Liver (tissue), 9 donors: Measurements from ENCODE around the gene PLCB4. TPM values are rescaled to one million over a fixed set of nuclear protein-coding genes. Genes with fewer than 3 reads are reported as not detected.

Experiments used
- DNase-seq: peaks from one replicate; pipeline ENCODE4 v3.0.0-alpha.2; 2017; ENCODE audit warnings: low spot score
- H3K27ac ChIP-seq, 2 donors: one replicate each; pipeline ENCODE4 v1.7.0; 2013; ENCODE audit warnings: inconsistent platforms in 2 of 2, low read length in 2 of 2, control low read depth in 1 of 2, low read depth in 1 of 2, mild to moderate bottlenecking in 1 of 2
- H3K27me3 ChIP-seq, 4 donors: one replicate each; pipeline versions ENCODE4 v1.6.1 to v1.7.0; 2013; ENCODE audit warnings: low read length in 3 of 4, inconsistent platforms in 1 of 4, mild to moderate bottlenecking in 1 of 4, moderate library complexity in 1 of 4; ENCODE audit not compliant: control insufficient read depth in 4 of 4, insufficient read depth in 4 of 4
- H3K36me3 ChIP-seq, 4 donors: one replicate each; pipeline versions ENCODE4 v1.6.1 to v1.7.0; 2013; ENCODE audit warnings: low read length in 3 of 4, mild to moderate bottlenecking in 3 of 4, low read depth in 1 of 4, moderate library complexity in 1 of 4; ENCODE audit not compliant: control insufficient read depth in 4 of 4, insufficient read depth in 3 of 4
- H3K4me1 ChIP-seq, 4 donors: one replicate each; pipeline versions ENCODE4 v1.6.1 to v1.7.0; 2013; ENCODE audit warnings: low read length in 3 of 4, mild to moderate bottlenecking in 3 of 4, moderate library complexity in 1 of 4; ENCODE audit not compliant: control insufficient read depth in 4 of 4, insufficient read depth in 4 of 4
- H3K4me3 ChIP-seq, 3 donors: one replicate each; pipeline versions ENCODE4 v1.6.1 to v1.7.0; 2013; ENCODE audit warnings: low read length in 3 of 3, control low read depth in 1 of 3, low read depth in 1 of 3, mild to moderate bottlenecking in 1 of 3
- H3K9ac ChIP-seq, 2 donors: one replicate each; pipeline ENCODE4 v1.7.0; 2013; ENCODE audit warnings: low read length in 2 of 2, mild to moderate bottlenecking in 2 of 2, moderate library complexity in 2 of 2, control low read depth in 1 of 2, low read depth in 1 of 2
- H3K9me3 ChIP-seq, 4 donors: one replicate each; pipeline versions ENCODE4 v1.6.1 to v1.7.0; 2013; ENCODE audit warnings: low read length in 3 of 4; ENCODE audit not compliant: control insufficient read depth in 4 of 4
- CTCF ChIP-seq: fragments of 150-350 bp; IDR thresholded peaks from 2 replicates; pipeline ENCODE4 v1.5.1; 2017; ENCODE audit warnings: improper control_type of control experiment, low read depth, low read length; ENCODE audit not compliant: missing input control
- EGR1 ChIP-seq, 2 donors: IDR thresholded peaks; 2 replicates each; pipeline ENCODE4 v1.6.1; 2016 to 2018; ENCODE audit warnings: antibody characterized with exemption in 2 of 2, low read depth in 2 of 2
- FOXA1 ChIP-seq: IDR thresholded peaks from 2 replicates; pipeline ENCODE4 v1.6.1; 2016; ENCODE audit warnings: antibody characterized with exemption
- FOXA2 ChIP-seq: IDR thresholded peaks from 2 replicates; pipeline ENCODE4 v1.6.1; 2016; ENCODE audit warnings: antibody characterized with exemption
- HNF4A ChIP-seq, 2 donors: conservative IDR thresholded peaks; 2 replicates each; pipeline ENCODE4 v1.6.1; 2016; ENCODE audit warnings: antibody characterized with exemption in 2 of 2, mild to moderate bottlenecking in 2 of 2
- HNF4G ChIP-seq: IDR thresholded peaks from 2 replicates; pipeline ENCODE4 v1.6.1; 2016; ENCODE audit warnings: antibody characterized with exemption
- JUND ChIP-seq, 2 donors: IDR thresholded peaks; 2 replicates each; pipeline ENCODE4 v1.6.1; 2016; ENCODE audit warnings: antibody characterized with exemption in 2 of 2
- MAX ChIP-seq: IDR thresholded peaks from 2 replicates; pipeline ENCODE4 v1.6.1; 2016; ENCODE audit warnings: antibody characterized with exemption
- NR2F2 ChIP-seq: IDR thresholded peaks from 2 replicates; pipeline ENCODE4 v1.6.1; 2016; ENCODE audit warnings: antibody characterized with exemption
- RAD21 ChIP-seq, 2 donors: IDR thresholded peaks; 2 replicates each; pipeline ENCODE4 v1.6.1; 2016; ENCODE audit warnings: antibody characterized with exemption in 2 of 2, mild to moderate bottlenecking in 2 of 2
- RXRA ChIP-seq, 2 donors: IDR thresholded peaks; 2 replicates each; pipeline ENCODE4 v1.6.1; 2017 to 2018; ENCODE audit warnings: antibody characterized with exemption in 2 of 2, mild to moderate bottlenecking in 1 of 2
- SP1 ChIP-seq: IDR thresholded peaks from 2 replicates; pipeline ENCODE4 v1.6.1; 2018; ENCODE audit warnings: antibody characterized with exemption, mild to moderate bottlenecking
- TAF1 ChIP-seq: conservative IDR thresholded peaks from 2 replicates; pipeline ENCODE4 v1.6.1; 2016; ENCODE audit warnings: antibody characterized with exemption, mild to moderate bottlenecking
- YY1 ChIP-seq: IDR thresholded peaks from 2 replicates; pipeline ENCODE4 v1.6.1; 2016; ENCODE audit warnings: antibody characterized with exemption, mild to moderate bottlenecking
- ZBTB33 ChIP-seq: IDR thresholded peaks from 2 replicates; pipeline ENCODE4 v1.6.1; 2016; ENCODE audit warnings: antibody characterized with exemption
- WGBS: extraction: QIAGEN DNeasy Blood & Tissue Kit; methylation state at CpG from one replicate; pipeline ENCODE4 v1.1.7; 2013; 5-methylcytosine and 5-hydroxymethylcytosine counted together
- polyA plus RNA-seq, 2 donors: library from polyadenylated mRNA; stranded (reverse) in 1 of 2; unstranded in 1 of 2; fragments of 200-250 nt in 1 of 2; fragments of >200 nt in 1 of 2; fragmentation: Nextera tagmentation in 1 of 2; extraction: Ambion mirVana in 1 of 2; gene quantifications; one replicate each; pipeline versions ENCODE4 v1.2.1 to v1.2.3, GENCODE V29; 2013 to 2015
- total RNA-seq, 2 donors: library from RNA; depleted of rRNA; stranded (reverse); fragments of >200 nt; gene quantifications; one replicate each; pipeline ENCODE4 v1.2.3, GENCODE V29; 2014
- TF ChIP-seq, protein P1 (sequence below): IDR thresholded peaks from 2 replicates; pipeline ENCODE4 v1.6.1; 2016; ENCODE audit warnings: antibody characterized with exemption, mild to moderate bottlenecking
- TF ChIP-seq, protein P2 (sequence below): IDR thresholded peaks from 2 replicates; pipeline ENCODE4 v1.6.1; 2016; ENCODE audit warnings: antibody characterized with exemption
- donor health status: healthy.
- donor health status: healthy.
- donor health status: healthy.
- donor health status: healthy.
- donor health status: healthy.

PLCB4 gene
- total and polyA plus RNA-seq, 4 donors: 0.14 to 0.67 (median 0.30) TPM

DNA sequence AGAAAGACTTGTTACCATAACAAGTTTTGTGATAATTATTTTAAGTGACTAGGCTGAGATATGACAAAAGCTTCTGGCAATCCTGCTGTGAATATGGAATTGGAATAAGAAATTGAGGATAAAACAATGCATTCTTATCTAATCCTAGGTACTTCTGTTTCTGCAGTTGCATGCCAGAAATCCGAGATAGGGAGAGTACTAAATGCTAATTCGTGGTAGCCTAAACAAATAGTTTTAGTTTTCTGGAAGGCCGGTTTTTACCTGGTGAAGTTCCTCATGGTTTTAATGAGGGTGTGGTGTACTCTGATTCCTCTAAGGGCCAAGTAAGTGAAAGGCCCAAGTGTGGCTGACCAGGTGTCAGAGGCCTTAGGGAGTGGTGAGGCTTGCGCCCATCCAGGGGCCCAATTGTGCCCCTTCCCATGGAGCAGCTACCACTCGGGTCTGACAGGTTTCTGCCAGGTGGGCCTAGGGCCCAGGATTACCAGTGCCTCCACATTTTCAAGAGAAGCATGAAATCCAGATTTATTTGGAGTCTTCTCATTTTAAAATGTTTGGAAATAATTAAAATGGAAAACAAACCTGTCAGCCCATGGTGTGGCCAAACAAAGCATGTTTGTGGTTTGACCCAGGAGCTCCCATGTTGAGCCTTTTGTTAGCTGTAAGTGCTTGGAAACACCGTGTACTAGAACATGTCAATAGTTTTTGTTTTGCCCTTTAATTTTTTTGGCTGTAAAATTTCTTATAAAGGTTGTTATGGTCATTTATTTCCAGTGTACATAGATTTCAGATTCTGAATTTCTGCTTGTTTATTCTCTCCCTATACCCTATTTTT lies 6.6 kb downstream of the PLCB4 start:
- WGBS: 62% methylated on average over 6 of the region's 6 CpGs
- TF ChIP-seq ZBTB33 (no peak), RAD21 (IDR thresholded peaks at IDR 0.05) (no peak), RXRA (IDR thresholded peaks at IDR 0.05) (no peak), HNF4A (conservative IDR thresholded peaks at IDR 0.05) (no peak), YY1 (no peak), MAX (no peak), SP1 (no peak), NR2F2 (no peak), JUND (IDR thresholded peaks at IDR 0.05) (no peak), FOXA2 (no peak), CTCF (no peak), FOXA1 (no peak), EGR1 (IDR thresholded peaks at IDR 0.05; ENCODE audit: low read depth in 2 of 2) (no peak), HNF4G (no peak), TAF1 (no peak)
- TF ChIP-seq, protein P1, sequence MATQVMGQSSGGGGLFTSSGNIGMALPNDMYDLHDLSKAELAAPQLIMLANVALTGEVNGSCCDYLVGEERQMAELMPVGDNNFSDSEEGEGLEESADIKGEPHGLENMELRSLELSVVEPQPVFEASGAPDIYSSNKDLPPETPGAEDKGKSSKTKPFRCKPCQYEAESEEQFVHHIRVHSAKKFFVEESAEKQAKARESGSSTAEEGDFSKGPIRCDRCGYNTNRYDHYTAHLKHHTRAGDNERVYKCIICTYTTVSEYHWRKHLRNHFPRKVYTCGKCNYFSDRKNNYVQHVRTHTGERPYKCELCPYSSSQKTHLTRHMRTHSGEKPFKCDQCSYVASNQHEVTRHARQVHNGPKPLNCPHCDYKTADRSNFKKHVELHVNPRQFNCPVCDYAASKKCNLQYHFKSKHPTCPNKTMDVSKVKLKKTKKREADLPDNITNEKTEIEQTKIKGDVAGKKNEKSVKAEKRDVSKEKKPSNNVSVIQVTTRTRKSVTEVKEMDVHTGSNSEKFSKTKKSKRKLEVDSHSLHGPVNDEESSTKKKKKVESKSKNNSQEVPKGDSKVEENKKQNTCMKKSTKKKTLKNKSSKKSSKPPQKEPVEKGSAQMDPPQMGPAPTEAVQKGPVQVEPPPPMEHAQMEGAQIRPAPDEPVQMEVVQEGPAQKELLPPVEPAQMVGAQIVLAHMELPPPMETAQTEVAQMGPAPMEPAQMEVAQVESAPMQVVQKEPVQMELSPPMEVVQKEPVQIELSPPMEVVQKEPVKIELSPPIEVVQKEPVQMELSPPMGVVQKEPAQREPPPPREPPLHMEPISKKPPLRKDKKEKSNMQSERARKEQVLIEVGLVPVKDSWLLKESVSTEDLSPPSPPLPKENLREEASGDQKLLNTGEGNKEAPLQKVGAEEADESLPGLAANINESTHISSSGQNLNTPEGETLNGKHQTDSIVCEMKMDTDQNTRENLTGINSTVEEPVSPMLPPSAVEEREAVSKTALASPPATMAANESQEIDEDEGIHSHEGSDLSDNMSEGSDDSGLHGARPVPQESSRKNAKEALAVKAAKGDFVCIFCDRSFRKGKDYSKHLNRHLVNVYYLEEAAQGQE: no peak
- TF ChIP-seq, protein P2, sequence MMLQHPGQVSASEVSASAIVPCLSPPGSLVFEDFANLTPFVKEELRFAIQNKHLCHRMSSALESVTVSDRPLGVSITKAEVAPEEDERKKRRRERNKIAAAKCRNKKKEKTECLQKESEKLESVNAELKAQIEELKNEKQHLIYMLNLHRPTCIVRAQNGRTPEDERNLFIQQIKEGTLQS: no peak
- no peaks in the 10 kb centered on the region for H3K4me1 ChIP-seq
- H3K9ac ChIP-seq: no peak overlapping the region
- H3K27ac ChIP-seq: no peak overlapping the region
- no peak for DNase-seq
- no peak overlapping the region for H3K4me3 ChIP-seq
- H3K36me3 ChIP-seq: no peaks in the 10 kb centered on the region
- peaks cover 0 to 6% (median 1%) of the 10 kb centered on the region in 4 donors for H3K27me3 ChIP-seq
- H3K9me3 ChIP-seq: no peaks in the 10 kb centered on the region
